GM19397 (cell line): Measurements from ENCODE around the gene KRTAP22-1.

Experiments used
- ATAC-seq: cut with Tn5 transposase; IDR thresholded peaks from one replicate; pipeline ENCODE4 v1.9.1; 2021; ENCODE audit warnings: mild to moderate bottlenecking, moderate library complexity; ENCODE audit not compliant: unreplicated experiment

The KRTAP22-1 gene

DNA sequence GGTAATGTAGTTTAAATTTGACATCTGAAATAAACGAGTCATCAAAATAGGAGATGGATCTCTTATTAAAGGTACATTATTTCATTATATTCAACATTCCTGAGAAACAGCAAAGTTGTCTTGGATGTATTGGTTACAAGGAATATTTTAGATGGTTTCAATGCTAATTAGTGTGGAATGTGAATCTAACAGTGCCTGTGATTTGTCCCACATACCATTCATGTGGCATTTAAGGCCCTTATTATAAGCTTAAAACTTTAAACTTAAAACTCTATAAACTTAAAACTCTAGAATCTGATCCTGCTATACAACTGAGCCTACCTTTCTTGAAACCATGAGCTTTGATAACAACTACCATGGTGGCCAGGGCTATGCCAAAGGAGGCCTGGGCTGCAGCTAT, at the start of gene KRTAP22-1:
Gene KRTAP22-1, plus strand, starts transcription at position 301 of the 400 bp plus-strand sequence.
- ATAC-seq: no peak

DNA sequence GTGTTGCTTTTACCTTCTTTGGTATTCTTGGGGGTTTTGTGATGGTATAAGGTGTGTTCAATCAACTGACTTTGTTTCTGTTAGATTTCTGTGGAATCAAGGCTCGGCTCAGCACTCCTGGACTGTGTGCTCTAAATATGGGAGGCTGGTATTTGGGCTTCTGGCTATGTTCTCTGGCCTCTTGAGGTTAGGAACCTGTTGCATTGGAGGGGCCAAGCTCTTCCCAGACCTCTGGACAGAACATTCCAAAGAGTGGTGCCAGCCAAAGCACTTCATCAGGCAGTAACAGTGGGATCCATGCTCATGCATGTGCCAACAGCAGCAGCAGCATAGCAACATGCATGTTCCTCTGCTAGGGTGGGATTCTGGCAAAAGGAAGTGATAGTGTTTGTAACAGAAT, 48.1 kb upstream of the KRTAP22-1 start:
- ATAC-seq: no peak

DNA sequence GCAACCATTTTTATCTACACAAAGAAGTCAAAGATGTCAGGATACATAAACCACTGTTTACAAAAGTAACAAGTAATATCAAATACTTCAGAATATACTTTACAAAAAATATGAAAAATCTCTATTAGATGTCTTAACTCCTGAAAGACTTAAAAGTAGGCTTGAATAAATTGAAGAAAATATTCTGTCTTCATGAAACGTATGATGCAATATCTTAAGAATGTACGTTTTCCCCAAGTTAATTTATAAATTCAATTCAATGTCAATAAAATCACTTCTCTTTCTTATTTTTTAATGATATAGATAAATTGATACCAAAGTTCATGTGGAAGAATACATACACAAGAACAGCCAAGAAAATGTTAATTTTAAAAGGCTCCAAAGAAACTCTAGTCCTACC, 45.8 kb upstream of the KRTAP22-1 start:
- no peak for ATAC-seq

DNA sequence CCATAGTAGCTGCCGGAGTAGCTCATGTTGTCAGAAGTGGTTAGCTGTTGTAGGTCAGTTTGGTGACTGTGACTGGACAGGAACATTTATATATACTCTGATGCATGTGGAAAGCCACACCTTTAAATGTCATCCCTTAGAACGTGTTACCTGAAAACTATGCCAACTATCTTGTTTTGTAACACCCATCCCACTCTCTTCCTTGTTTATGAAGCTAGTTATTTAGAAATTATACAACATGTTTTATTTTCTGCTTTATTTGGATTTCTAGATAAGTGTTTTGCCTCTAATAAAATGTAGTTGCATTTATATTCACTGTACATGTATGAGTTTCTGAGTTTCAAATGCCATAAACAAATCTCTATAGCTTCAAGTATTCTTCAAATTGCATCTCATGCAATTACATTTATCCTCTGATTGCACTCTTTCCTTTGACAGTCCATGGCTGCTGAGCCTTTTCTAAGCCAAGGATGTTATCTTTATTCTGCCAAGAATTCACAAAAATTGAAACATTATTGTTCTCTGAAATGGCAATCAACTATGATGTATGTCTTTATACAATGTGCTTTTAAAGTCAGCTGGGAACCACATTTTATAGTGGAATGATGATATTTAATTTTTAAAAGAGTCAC, 39.5 kb upstream of the KRTAP22-1 start, which contains the start of gene KRTAP19-7:
Gene KRTAP19-7, minus strand, starts transcription at position 51 of the 632 bp plus-strand sequence. Its CDS starts 25 bp downstream, at position 26.
- no peak for ATAC-seq

DNA sequence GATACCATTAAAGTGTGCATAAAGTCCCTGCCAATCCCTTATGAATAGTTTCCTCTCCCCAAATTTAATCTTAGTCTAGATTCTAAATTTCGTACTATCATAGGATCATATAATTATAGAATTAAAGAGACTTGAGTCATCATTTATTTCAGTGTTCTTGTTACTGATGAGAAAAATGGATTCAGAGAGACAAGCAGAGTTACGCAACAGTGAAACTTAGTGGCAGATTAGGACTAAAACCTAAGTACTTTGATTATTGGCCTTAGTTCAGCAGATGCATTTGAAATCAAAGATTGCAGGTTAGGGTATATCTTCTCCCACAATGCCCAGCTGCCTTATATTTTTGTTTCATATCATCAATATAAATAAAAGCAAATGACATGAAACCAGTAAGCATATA, 38.9 kb upstream of the KRTAP22-1 start:
- no peak for ATAC-seq

DNA sequence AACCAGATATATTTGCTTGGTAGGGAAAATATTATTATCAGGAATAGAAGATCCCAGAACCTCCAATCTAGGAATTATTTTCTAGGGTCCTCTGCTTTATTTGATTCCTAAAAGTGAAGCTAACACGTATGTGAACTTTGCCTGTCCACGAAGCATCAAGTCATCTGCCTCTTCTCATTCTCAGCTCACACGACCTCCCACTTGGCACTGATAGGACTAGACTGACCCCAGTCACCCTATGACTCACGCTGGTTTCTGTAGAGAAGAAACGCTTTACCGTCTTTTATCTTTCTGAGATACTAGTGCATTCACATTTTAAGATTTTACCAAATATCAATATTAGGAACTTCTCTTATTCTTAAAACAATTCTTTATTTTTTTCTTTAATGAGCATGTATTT, 37.8 kb upstream of the KRTAP22-1 start:
- no peak for ATAC-seq

DNA sequence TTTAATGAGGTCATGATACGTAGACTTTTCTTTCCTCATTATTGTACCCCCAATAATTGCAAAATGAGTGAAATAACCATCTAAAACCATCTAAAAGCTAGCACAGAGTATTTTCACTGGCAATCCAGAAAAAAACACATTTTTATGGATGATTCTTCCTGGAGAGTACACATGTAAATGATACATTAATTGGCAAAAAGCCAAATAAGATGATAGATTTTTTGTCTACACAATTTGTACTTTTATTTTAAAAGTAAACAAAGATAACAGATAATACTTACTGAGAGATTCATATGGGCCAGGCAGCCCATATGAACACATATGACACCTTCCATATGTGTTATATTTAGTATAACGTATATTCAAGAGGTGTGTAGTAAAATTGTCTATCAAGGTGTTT, 37.3 kb upstream of the KRTAP22-1 start:
- ATAC-seq: no peak

DNA sequence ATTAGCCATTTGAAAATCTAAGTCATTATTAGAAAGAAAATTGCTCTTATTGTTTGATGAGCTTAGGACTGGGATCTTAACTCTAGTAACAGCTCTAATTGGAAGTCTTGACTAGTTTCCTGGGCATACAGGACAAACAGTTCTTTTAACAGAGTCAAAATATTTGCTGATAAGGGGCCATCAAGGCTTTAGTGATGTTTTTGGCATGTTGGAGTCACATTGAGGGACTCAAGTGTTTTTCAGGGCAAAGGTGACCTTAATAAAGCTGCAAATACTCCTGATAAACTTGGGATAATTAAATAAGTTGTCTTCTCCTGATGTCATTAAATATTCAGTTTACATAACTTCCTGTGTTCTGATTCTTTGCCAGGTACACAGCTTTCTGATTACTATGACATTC, 33.3 kb upstream of the KRTAP22-1 start:
- no peak for ATAC-seq

DNA sequence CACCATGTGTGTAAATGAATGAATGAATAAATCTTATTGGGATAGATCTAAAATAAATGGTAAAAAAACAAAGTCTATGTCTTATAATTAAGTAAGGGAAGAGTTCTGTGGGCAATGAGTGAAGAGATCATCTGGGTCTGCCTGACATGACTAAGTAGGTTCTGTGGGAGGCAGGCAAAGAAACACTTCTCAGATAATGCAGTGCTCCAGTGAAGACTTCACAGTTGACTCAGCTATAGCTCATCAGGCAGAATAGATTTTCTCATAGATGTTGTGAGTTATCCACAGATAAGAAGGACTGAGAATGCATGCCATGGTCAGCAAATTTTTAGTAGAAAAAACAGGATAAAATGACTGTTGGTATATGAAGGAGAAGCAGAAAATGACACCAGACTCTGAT, 23.1 kb upstream of the KRTAP22-1 start:
- no peak for ATAC-seq

DNA sequence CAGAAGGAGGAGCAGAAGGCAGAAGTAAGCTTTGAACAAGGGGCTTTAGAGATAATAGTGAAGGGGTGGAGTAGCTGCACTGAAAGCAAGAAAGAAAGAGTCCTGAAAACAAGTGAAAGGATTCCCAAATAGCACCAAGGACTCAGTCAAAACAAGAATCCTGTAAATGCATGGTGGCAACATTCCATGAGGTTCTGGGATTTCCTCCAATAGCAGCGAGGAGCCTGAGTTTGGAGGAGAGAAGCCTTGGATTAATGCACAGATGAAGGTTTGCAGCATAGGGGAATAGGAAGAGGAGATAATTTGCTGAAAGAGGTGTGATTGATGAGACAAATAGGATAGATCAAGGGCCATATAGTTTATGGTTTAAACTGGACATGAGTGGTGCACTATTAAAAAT, 21.5 kb upstream of the KRTAP22-1 start:
- no peak for ATAC-seq

DNA sequence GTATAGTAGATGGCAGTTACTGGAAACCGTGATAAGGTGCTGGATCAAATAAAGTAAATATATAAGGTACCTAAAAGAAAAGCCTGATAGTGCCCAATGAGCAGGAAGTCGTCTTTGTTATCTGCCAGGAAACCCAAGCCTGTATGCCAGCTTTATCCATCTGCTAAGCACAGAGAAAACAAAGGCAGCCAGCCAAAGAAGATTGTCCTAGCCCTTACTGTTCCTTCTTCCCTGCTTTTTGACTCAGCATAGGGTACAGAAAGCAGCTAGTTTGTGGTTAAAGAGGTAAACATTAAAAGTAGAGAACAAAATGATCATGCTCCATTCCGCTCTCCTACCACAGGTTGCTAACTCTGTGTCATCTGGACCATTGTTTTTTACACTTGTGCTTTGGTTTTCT, 20.8 kb upstream of the KRTAP22-1 start:
- no peak for ATAC-seq

DNA sequence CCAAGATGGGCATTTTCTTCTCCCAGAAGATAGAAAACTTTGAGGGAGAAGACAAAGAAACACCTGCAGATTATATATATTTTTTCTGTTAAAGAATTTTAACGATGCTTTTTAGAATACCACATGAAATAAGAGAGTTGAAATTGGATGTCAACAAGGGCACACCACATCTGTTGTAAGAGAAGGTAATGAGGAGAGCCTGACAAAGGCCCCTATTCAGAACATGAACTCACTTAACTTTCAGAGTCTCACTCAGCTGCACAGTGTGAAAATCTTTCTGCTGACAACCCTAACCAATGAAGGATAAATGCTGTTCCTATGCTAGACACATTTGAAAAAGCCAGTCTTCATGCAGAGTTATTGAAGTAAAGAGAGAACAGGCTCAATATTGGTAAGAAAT, 18.0 kb upstream of the KRTAP22-1 start:
- no peak for ATAC-seq

DNA sequence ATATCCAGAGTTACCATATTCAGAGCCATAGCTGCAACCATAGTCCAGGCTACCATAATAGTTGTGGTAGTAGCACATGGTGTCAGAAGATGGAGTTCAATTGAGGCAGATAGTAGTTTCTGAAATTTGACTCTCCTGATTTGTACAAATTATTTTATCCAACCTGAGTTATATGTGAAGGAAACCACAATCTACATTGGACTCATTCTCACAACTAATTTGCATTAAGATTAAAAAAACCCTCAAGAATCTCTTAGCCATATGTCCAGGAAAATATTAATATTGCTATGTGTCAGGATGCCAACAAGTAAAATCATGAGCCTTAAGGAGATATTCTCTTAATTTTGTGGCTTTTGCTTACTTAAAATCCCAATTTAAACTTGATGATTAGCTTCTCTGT, 10.6 kb upstream of the KRTAP22-1 start, which contains the start of gene KRTAP22-2:
Gene KRTAP22-2, minus strand, starts transcription at position 101 of the 400 bp plus-strand sequence.
- no peak for ATAC-seq

DNA sequence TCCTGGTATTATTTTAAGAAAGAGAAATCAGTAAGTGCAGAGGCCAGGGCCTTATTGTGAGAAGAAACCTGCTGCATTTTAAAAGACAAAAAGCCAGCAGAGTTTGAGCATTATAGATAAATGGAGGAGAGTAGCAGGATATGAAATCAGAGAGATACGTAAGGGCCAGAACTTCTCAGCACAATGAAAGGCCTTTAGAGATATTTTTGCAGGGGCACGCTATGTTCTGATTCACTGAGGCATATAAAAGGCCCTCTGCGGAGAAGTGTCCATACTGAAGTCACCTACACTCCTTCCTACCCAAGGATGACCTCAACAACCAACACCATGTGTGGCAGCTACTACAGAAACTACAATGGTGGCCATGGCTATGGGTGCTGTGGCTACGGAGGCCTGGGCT, 8.7 kb upstream of the KRTAP22-1 start, which contains the start of gene KRTAP6-3:
Gene KRTAP6-3, plus strand, starts transcription at position 301 of the 400 bp plus-strand sequence. Its CDS starts 6 bp downstream, at position 307.
- ATAC-seq: no peak

DNA sequence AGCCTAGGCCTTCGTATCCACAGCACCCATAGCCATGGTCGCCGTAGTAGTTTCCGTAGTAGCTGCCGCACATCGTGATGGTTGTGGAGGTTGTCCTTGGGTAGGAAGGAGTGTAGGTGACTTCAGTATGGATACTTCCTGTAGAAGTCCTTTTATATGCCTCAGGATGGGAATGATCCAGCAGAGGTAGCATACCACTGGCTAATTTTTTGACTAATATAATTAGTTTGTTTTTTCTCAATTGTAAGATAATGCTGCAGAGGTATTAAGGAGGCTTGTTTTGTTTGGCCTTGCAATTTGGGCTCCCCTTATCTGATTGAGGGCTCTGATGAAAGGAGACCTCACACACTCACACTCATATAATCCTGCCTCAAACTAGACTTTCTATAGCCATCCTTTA, 2.1 kb upstream of the KRTAP22-1 start, which contains the start of gene KRTAP6-2:
Gene KRTAP6-2, minus strand, starts transcription at position 101 of the 400 bp plus-strand sequence. Its CDS starts 28 bp downstream, at position 73.
- ATAC-seq: no peak

DNA sequence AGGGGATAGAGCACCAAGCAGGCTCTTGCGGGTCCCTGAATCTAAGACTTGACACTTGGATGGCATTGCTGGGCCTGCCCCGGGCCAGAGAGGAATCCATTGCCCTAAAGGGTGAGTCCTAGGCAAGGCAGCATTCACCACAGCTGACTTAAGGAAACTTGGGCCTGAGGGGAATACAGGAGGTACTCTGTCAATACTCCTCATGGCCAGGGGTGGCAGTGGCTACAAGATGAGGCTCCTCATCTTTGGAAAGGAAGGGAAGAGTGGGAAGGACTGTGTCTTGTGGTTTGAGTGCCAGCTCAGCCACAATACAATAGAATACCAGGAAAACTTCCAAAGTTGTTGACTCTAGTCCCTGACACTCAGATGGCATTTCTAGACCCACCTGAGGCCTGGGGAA, 5.1 kb downstream of the KRTAP22-1 start:
- ATAC-seq: no peak

DNA sequence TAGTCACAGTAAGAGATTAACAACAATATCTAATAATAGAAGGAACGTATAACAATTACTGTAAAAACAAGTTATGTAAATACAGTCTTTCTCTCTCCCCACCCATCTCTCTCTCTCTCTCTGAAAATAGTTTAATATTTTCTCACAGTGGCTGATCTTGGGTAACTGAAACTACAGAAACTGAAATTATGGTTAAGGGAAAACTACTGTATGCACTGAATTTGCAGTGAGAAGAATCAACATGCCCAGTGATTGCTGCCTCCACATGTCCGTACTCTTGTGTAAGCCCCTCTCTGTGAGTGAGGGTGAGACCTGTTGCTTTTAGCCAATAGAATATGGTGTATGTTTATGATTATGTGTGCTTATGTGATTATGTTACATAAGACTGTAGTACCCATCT, 11.2 kb downstream of the KRTAP22-1 start:
- no peak for ATAC-seq

DNA sequence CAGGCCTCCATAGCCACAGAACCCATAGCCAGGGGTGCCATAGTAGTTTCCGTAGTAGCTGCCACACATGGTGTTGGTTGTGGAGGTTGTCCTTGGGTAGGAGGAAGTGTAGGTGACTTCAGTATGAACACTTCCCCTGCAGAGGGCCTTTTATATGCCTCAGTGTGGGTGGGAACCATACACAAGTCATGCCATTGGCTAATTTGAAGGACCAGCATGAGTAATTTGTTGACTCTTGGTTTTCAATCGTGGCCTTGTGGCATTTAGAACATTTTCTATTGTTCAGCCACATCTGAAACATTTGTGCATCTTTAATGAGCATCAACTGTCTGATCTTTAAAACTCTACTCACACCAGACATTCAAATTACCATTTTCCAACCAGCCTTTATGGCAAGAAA, 12.9 kb downstream of the KRTAP22-1 start, which contains the start of gene KRTAP6-1:
Gene KRTAP6-1, minus strand, starts transcription at position 95 of the 400 bp plus-strand sequence. Its CDS starts 26 bp downstream, at position 69.
- ATAC-seq: no peak

DNA sequence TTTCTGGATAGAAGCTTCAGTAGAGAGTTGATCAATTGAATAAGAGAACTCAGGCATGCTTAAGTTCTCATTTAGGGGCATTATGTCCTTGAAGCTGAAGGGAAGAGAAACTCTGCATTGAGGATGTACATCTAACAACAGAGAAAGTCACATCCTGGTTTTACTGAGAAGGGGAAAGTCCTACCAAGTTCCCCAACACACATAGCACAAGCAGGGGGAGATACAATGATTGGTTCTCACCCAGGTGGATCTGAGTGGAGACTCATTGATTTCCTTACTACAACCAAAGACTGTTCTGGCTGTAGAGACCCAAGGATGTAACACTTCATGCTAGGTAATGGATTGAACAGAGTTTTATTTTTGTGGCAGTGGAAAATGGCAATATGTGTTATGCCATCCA, 14.3 kb downstream of the KRTAP22-1 start:
- ATAC-seq: no peak

DNA sequence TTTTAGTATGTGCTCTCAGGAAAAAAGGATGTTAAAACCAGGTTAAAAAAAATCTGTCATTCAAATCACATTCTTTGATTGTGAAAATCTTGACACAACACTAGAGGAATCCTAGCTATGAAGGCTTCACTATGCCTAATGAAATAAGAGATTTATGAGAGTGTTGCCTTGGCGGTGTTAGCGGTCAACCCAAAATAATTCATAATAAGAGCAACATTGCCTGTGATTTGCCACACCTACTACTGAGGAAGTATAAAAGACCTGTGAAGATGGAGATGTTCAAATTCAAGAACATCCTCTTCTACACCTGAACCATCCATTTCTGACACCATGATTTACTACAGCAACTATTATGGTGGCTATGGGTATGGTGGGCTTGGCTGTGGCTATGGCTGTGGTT, 15.2 kb downstream of the KRTAP22-1 start, which contains the start of gene KRTAP20-1:
Gene KRTAP20-1, plus strand, starts transcription at position 301 of the 400 bp plus-strand sequence. Its CDS starts 30 bp downstream, at position 331.
- ATAC-seq: no peak

DNA sequence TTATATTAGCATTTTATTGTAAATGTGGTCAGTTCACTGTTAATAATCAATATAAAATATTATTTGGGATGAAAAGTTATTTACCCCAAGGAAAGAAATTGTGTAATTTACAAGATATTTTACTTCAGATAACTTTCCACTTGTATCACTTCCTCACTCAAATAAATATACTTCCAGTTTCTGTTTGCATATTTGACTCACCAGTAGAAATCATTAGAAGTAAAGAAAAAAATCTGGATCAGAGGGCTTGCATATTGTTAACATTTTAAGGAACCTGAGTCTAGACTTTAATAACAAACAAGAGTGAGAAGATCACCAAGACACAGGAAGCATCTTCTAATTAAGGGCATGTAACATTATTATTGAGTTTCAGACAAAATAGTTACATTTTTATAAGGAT, 19.2 kb downstream of the KRTAP22-1 start:
- ATAC-seq: no peak

DNA sequence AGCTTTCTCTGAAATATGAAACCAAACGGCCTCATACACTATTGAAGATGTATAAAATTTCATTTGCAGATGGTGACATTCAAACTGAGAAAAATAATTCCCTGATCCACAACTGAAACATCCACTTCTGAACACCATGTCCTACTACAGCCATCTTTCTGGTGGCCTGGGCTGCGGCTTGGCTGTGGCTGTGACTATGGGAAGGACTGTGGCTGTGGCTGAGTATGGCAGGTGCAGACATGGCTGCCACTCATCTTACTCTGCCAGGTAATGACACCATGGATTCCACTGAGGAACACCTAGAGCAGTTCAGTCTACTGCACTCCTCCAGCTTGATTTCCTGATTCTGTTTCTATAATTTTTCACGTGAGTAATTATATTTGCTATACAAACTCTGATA, 19.6 kb downstream of the KRTAP22-1 start, which contains the start of gene KRTAP20-4:
Gene KRTAP20-4, plus strand, starts transcription at position 106 of the 400 bp plus-strand sequence.
- ATAC-seq: no peak
